Limb (tissue), 2 donors: ENCODE results near the gene CYP8B1.

ENCODE experiments used
- DNase-seq, 2 donors: peaks; one replicate each; pipeline ENCODE4 v3.0.0-alpha.2; 2016; ENCODE audit errors: extremely low spot score in 2 of 2

The CYP8B1 gene

DNA sequence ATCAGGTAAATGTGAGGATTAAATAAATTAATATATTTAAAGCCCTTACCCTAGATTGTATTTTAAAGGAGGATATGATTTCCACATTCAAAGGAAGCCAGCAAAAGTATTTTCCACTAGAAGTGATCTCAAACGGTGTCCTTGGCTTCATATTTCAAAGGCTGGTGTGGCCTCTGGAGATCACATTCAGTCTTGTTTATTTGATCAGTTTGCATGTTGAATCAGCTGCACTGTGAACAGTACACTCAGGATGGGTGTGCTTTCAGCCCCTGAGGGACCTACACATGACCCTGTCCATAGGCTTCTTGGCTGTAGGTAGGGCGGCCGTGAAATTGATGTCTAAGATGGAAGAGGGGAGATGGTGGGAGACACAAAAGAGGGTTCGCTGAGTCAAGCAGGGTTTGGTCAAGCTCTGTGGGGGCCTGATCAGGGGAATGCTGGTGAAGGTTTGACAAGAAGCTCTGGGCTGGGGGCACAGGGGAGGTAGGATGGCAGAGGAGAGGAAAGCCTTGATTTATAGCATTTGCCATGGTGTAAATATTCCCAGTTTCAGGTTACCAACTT lies 21.9 kb downstream of the CYP8B1 start:
- DNase-seq: peak in 1 of 2 donors; percentile 11

- DNase-seq: peak in 1 of 2 donors; percentile 7
Observed at GRCh38 chr3:42853056-42853455, 22.6 kb downstream of the CYP8B1 start.

DNA sequence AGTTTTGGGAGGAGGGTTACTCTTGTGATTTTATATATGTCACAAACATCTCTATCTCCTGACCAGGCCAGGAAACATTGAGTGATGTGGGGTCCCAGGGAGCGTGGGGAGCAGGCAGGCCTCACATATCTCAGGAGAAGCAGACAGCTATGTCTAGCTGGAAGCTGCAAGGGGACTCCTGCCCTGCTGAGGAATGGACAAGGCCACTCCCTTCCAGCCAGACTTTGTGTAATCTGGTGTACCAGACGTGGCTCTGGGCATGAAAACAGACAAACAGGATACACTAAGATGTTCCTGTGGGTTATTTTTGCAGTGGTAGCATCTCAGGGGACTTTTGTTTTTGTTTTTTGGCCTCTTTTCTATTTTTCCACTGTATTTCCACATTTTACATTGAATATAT lies 23.2 kb downstream of the CYP8B1 start:
- DNase-seq: peak in 1 of 2 donors; percentile 25

GRCh38 chr3:42851228-42851834 lies 24.3 kb downstream of the CYP8B1 start:
- peak in 1 of 2 donors; percentile 20 for DNase-seq

DNA sequence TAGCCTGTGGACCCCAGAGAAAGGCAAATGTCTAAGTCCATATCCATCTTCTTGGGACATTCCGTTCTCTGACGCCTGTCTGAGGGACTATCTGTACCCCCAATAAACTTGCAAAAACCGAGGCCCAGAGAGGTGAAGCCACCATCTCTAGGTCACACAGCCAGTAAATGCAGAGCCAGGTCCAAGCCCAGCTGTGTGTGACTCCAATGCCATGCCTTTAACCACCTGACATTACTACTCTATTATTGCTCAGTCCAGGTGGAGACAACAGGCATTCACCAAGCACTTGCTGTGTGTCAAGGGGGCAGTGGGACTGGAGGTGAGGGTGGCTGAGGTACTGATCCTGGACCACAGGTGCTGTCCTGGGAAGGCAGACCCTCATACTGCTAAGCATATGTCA lies 25.4 kb downstream of the CYP8B1 start:
- no peak for DNase-seq

DNA sequence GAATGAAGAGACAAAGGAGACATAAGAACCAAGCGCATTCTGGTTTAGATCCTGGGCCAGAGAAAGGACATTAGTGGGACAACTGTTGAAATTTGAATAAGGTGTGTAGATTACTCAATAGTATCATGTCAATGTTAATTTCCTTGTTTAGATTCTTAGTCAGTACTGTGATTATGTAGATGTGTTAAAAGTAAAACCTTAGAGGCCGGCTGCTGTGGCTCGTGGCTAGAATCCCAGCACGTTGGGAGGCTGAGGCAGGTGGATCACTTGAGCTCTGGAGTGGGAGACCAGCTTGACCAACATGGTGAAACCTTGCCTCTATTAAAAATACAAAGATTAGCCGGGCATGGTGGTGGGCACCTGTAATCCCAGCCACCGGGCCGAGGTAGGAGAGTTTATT lies 26.7 kb downstream of the CYP8B1 start:
- DNase-seq: no peak

DNA sequence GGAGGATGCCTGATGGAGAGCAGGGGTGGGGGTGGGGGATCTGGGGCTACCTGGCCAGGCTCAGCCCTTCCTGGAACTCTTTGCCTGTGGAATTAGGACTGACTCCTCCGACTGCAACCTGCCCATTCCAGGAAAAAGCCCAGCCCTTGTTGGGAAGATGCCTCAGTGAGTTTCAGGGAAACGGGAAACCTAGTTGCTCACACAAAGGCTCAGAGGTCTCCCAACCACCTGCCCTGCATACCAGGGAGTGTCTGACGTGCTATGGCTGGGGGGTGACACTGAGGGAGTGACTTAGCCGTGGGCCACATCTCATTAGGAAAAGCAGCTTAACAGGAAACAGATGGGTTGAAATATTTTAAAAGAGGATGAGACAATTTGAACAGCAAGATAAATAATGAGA lies 27.9 kb downstream of the CYP8B1 start:
- DNase-seq: no peak

GRCh38 chr3:42846685-42847522 lies 28.8 kb downstream of the CYP8B1 start:
- no peak for DNase-seq

GRCh38 chr3:42844815-42845214 lies 30.9 kb downstream of the CYP8B1 start:
- DNase-seq: no peak

DNA sequence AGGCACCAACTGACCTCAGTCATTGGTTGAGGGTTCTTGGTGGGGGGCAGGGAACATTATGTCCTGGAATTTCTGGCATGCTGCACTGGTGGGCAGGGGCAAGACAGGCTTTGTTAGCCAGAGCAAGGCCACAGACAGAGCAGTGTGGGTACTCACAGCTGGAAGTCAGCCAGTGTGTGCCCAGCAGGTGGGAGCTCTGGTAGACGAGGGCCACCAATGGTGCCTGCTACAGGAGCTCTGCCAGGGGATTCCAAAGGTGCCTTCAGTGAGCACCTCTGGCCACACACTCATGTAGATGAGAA lies 31.3 kb downstream of the CYP8B1 start:
- no peak for DNase-seq

DNA sequence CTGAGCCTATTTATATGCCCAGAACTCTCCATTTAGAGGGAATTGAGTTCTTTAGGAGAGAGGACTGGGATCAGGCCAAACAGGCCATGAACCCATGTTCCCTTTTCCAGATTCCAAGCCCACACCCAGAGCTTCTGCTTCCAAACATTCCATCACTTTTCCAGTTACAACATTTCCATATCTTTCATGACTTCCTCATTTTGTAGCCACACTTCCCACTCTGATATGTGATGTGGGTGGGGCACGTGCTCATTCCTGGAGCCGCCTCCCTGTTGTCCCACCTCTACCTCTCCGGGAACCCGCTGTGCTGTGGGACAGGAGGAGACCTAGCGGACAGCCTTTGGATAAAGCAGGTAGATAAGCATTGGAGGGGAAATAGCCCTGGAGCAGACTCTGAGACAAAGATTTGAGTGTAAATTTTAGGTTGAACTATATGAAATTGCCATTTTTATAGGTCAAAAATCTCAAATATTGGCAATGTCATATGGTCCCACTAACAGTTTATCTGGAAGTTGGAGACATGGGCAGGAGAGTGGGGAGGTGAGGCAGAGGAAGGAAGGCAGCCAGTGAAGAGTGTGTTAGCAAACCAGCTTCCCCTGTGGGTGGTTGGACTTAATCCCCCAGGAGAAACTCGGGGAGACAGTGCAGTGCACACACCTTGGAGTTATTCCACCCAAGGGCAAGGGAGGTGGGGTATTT lies 31.8 kb downstream of the CYP8B1 start:
- no peak for DNase-seq

DNA sequence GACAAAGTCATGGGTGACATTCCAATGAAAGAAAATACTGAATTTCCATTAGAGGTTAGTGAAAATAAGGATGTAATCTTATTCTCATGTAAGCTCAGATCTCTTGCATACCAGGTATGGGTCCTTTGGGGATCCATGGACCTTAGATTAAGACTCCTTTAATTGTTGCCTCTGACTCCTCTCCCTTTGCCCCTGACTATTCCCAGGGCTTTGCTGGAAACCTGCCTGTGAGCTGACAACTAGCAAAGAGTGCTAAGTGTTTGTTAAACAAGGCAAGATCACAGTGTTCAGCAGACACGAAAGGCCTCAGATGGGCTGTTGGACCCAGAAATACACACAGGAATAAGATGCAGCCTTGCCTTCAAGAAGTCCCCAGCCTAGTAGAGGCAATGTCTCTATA lies 34.3 kb downstream of the CYP8B1 start:
- DNase-seq: no peak

- DNase-seq: peak; percentile 44 to 72
Observed at GRCh38 chr3:42839616-42840015, 36.1 kb downstream of the CYP8B1 start.

- DNase-seq: no peak
Observed at GRCh38 chr3:42838571-42838970, 37.1 kb downstream of the CYP8B1 start.

GRCh38 chr3:42836150-42837123 lies 39.2 kb downstream of the CYP8B1 start:
- DNase-seq: no peak

- DNase-seq: peak in 1 of 2 donors; percentile 57
Observed at GRCh38 chr3:42831321-42831713, 44.4 kb downstream of the CYP8B1 start.

DNA sequence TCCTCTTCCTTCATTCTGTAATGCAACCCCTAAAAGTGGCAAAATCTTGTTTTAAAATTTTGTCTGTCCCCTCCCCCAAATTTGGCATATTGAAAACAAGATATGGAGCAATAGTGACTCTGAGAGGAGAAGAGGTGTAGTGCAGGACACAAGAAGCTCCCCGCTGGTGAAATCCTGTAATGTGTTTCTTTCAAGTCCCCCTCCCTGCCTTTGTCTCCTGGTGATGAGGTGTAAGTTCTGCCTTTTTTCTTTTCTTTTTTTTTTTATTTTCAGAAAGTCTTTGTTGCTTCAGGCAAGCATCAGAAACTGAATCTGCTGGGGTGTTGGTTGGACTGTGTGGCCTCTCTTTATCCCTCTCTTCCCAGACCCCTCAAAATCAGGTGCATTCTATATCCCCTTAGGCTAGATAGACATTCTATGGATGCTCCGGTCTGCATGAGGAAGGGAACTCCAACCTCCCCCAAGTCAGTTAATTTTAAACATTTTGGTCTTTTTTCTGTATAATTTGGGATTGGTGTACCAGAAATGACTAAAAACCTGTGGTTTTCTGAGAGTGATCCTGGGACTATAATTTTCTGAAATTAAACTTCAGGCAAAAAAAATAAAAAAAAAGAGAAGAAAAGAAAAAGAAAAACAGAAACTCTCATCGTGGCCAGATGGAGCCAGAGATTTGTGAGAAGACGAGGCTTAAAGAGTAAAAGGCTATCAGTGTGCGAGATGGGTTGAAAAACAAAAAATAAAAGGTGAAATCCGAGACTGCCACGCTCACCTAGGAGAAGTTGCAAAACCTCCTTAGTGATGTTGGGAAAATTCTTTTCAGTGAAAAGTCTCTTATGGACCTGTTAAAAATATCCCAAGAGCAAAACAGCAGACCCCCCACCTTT lies 45.0 kb downstream of the CYP8B1 start:
- no peak for DNase-seq

- DNase-seq: no peak
Observed at GRCh38 chr3:42829628-42830436, 45.8 kb downstream of the CYP8B1 start.

DNA sequence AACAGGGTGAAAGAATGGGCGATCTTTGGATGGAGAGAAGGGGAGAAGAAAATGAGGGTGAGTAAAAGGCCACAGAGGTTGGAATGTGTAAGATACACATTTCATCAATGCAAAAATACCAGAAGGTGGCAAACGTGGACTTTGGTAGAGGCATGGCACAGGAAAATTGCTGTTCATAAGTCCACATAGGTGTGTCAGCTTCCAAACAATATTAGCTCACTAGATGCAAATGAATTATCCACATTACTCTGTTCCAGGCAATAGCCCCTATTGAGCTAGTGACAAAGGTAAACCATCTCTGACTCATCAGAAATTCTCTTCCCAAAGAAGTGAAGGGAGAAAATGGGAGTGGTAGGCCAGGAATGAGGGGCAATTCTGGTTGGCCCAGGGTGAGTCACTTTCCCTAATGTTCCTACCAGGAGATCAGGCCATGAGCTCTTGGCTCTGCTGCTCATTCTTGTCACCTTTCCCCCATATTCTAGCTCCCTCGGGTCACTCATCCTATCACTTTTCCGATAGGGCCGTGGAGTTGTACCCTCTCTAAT lies 46.5 kb downstream of the CYP8B1 start:
- DNase-seq: no peak
